ENCODE data around the gene NDST1.

DNA sequence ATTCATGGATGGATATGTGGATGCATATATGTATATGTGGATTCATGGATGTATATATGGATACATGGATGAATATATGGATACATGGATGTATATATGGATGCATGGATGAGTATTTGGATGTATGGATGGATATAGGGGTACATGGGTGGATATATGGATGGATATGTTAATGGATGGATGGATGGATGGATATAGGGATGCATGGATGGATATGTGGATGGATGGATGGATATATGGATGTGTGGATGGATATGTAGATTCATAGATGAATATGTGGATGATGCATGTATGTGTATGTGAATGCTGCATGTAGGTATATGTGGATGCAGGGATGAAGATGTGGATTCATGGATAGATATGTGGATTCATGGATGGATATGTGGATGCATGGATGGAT is 79.1 kb downstream of the NDST1 start:
- TF ChIP-seq, protein P1, sequence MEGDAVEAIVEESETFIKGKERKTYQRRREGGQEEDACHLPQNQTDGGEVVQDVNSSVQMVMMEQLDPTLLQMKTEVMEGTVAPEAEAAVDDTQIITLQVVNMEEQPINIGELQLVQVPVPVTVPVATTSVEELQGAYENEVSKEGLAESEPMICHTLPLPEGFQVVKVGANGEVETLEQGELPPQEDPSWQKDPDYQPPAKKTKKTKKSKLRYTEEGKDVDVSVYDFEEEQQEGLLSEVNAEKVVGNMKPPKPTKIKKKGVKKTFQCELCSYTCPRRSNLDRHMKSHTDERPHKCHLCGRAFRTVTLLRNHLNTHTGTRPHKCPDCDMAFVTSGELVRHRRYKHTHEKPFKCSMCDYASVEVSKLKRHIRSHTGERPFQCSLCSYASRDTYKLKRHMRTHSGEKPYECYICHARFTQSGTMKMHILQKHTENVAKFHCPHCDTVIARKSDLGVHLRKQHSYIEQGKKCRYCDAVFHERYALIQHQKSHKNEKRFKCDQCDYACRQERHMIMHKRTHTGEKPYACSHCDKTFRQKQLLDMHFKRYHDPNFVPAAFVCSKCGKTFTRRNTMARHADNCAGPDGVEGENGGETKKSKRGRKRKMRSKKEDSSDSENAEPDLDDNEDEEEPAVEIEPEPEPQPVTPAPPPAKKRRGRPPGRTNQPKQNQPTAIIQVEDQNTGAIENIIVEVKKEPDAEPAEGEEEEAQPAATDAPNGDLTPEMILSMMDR (IDR thresholded peaks at IDR 0.05; ENCODE audit: insufficient read depth, low read depth, low read length), result no peak
- TF ChIP-seq EZH2 (IDR thresholded peaks at IDR 0.05; ENCODE audit: insufficient read depth, low read length), result no peak

All from astrocyte (in vitro differentiated cells and primary cell).